Measurements from ENCODE around the gene PITPNM1. TPM values are rescaled to one million over a fixed set of nuclear protein-coding genes. Genes with fewer than 3 reads are reported as not detected.
A peak's percentile ranks its signal among the peaks of the same experiment; 100 is the strongest.
"Not testable (repeated sequence)": the region's sequence is repeated elsewhere in the genome, so short reads cannot be mapped to it uniquely, and the experiment has no call there.

Gene PITPNM1
- total and polyA plus RNA-seq, 2 experiments from 2014 or later = 9.1 to 57.1 TPM

DNA sequence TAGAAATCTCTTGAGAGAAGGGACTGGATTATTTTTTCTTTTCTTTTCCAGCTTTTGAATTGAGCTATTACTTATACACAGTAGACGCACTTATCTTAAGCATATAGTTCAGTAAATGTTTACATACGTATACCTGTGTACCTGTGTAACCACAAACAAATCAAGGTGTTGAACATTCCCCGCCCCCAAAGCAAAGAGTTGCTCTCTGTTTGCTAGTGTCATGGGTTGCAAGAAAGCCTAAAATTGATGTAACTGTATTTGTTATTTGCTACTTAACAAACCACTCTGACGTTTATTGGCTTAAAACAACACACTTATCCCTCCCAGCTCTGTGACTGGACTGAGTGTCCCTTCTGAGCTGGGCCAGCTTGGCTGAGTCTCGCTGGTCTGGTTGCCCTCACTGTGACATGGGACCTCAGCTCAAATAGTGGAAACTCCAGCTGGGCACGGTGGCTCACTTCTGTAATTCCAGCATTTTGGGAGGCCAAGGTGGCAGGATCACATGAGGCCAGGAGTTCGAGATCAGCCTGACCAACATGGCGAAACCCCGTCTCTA, 43.5 kb upstream of the PITPNM1 start (continued):
- TF ChIP-seq, protein P1, sequence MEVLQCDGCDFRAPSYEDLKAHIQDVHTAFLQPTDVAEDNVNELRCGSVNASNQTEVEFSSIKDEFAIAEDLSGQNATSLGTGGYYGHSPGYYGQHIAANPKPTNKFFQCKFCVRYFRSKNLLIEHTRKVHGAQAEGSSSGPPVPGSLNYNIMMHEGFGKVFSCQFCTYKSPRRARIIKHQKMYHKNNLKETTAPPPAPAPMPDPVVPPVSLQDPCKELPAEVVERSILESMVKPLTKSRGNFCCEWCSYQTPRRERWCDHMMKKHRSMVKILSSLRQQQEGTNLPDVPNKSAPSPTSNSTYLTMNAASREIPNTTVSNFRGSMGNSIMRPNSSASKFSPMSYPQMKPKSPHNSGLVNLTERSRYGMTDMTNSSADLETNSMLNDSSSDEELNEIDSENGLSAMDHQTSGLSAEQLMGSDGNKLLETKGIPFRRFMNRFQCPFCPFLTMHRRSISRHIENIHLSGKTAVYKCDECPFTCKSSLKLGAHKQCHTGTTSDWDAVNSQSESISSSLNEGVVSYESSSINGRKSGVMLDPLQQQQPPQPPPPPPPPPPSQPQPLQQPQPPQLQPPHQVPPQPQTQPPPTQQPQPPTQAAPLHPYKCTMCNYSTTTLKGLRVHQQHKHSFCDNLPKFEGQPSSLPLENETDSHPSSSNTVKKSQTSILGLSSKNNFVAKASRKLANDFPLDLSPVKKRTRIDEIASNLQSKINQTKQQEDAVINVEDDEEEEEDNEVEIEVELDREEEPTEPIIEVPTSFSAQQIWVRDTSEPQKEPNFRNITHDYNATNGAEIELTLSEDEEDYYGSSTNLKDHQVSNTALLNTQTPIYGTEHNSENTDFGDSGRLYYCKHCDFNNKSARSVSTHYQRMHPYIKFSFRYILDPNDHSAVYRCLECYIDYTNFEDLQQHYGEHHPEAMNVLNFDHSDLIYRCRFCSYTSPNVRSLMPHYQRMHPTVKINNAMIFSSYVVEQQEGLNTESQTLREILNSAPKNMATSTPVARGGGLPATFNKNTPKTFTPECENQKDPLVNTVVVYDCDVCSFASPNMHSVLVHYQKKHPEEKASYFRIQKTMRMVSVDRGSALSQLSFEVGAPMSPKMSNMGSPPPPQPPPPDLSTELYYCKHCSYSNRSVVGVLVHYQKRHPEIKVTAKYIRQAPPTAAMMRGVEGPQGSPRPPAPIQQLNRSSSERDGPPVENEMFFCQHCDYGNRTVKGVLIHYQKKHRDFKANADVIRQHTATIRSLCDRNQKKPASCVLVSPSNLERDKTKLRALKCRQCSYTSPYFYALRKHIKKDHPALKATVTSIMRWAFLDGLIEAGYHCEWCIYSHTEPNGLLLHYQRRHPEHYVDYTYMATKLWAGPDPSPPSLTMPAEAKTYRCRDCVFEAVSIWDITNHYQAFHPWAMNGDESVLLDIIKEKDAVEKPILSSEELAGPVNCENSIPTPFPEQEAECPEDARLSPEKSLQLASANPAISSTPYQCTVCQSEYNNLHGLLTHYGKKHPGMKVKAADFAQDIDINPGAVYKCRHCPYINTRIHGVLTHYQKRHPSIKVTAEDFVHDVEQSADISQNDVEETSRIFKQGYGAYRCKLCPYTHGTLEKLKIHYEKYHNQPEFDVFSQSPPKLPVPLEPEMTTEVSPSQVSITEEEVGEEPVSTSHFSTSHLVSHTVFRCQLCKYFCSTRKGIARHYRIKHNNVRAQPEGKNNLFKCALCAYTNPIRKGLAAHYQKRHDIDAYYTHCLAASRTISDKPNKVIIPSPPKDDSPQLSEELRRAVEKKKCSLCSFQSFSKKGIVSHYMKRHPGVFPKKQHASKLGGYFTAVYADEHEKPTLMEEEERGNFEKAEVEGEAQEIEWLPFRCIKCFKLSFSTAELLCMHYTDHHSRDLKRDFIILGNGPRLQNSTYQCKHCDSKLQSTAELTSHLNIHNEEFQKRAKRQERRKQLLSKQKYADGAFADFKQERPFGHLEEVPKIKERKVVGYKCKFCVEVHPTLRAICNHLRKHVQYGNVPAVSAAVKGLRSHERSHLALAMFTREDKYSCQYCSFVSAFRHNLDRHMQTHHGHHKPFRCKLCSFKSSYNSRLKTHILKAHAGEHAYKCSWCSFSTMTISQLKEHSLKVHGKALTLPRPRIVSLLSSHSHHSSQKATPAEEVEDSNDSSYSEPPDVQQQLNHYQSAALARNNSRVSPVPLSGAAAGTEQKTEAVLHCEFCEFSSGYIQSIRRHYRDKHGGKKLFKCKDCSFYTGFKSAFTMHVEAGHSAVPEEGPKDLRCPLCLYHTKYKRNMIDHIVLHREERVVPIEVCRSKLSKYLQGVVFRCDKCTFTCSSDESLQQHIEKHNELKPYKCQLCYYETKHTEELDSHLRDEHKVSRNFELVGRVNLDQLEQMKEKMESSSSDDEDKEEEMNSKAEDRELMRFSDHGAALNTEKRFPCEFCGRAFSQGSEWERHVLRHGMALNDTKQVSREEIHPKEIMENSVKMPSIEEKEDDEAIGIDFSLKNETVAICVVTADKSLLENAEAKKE (CRISPR knock-in tag; IDR thresholded peaks at IDR 0.05) = no peak
- TF ChIP-seq ZNF114 (CRISPR knock-in tag; IDR thresholded peaks at IDR 0.05) (no peak), EZH2phosphoT487 (IDR thresholded peaks at IDR 0.05; ENCODE audit: unreplicated experiment) (no peak)

DNA sequence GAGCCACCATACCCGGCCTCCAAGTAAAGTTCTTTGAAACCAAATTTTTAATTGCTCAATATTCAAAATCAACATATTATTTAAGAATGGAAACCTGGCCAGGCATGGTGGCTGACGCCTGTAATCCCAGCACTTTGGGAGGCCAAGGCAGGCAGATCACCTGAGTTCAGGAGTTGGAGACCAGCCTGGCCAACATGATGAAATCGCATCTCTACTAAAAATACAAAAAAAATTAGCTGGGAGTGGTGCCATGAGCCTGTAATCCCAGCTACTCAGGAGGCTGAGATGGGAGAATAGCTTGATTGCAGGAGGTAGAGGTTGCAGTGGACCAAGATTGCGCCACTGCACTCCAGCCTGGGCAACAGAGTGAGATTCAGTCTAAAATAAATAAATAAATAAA, 42.9 kb upstream of the PITPNM1 start:
- not testable (repeated sequence) for H3K79me2 ChIP-seq (replicated peaks; ENCODE audit: insufficient read depth); H3K4me1 Mint-ChIP-seq; H4K20me1 ChIP-seq (replicated peaks; ENCODE audit: insufficient read depth); H3K36me3 ChIP-seq (ENCODE audit: insufficient read depth); H3K27me3 ChIP-seq (ENCODE audit: insufficient read depth); H3K4me2 ChIP-seq; H3F3A ChIP-seq (replicated peaks; ENCODE audit: low read depth); H3K4me1 ChIP-seq (ENCODE audit: insufficient read depth); H3K9me2 ChIP-seq (ENCODE audit: insufficient read depth); H3K27ac Mint-ChIP-seq; H3K4me3 Mint-ChIP-seq; DNase-seq (ENCODE audit: low spot score); H3K27ac ChIP-seq (ENCODE audit: low read depth); H3K4me3 ChIP-seq; ATAC-seq; H3K27me3 Mint-ChIP-seq (ENCODE audit: insufficient read depth, low read depth, poor library complexity); H2AFZ ChIP-seq
- Mint-ChIP-seq H3K36me3 (ENCODE audit: low read depth) (peaks cover 13% of the 10 kb centered on the region; the same call in 1 of the 3 replicates), H3K9me3 (peaks cover 31% of the 10 kb centered on the region)

DNA sequence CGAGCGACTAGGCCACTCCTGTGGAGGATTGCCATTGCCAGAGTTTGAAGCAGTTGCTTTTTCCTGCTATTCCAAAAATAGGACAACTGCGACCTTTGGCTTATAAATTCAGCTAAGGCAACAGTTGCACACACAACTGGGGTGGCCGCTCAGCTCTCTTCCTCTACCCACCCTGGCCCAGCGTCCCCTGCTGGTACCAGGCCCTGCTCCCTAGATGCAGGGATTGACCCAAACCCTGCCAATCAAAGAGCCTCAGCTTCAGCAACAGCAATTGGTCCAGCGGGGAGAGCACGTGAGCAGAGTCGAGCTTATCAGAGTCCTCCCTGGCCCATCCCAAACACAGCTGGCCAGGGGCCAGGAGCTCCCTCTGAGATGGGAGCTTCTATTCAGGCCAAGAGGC, 40.1 kb upstream of the PITPNM1 start:
- H3K4me1 ChIP-seq (ENCODE audit: insufficient read depth) = 0 out of 2 replicates have a peak, but pooled peaks cover 5% of the 10 kb centered on the region
- TF ChIP-seq EZH2 (IDR thresholded peaks at IDR 0.05; ENCODE audit: low read depth, unreplicated experiment) = no peak
- TF ChIP-seq, protein P1 (CRISPR knock-in tag; IDR thresholded peaks at IDR 0.05) = no peak

More for the DNA sequence above, 40.1 kb upstream of the PITPNM1 start:
- Mint-ChIP-seq H3K36me3 (ENCODE audit: low read depth) (0 out of 3 replicates have a peak, but pooled peaks cover 2% of the 10 kb centered on the region), H3K27ac (no peak overlapping the region), H3K4me3 (no peak overlapping the region), H3K27me3 (ENCODE audit: insufficient read depth, low read depth, poor library complexity) (peaks cover 3% of the 10 kb centered on the region), H3K4me1 (peaks cover 5% of the 10 kb centered on the region), H3K9me3 (peaks cover 8% of the 10 kb centered on the region)
- H3K27me3 ChIP-seq (ENCODE audit: insufficient read depth) = no peaks in the 10 kb centered on the region
- H3K9me2 ChIP-seq (ENCODE audit: insufficient read depth) = no peaks in the 10 kb centered on the region
- H3K36me3 ChIP-seq (ENCODE audit: insufficient read depth) = no peaks in the 10 kb centered on the region
- H3K4me3 ChIP-seq = no peak overlapping the region
- H3K27ac ChIP-seq (ENCODE audit: low read depth) = no peak overlapping the region
- H4K20me1 ChIP-seq (replicated peaks; ENCODE audit: insufficient read depth) = no peaks in the 10 kb centered on the region
- H2AFZ ChIP-seq = peak overlapping the region; percentile 80; the same call in 1 of the 2 replicates
- DNase-seq (ENCODE audit: low spot score) (peak; percentile 70), ATAC-seq (peak; percentile 89)
- no peaks in the 10 kb centered on the region for H3K79me2 ChIP-seq (replicated peaks; ENCODE audit: insufficient read depth)
- H3K4me2 ChIP-seq = no peak overlapping the region
- no peaks in the 10 kb centered on the region for H3F3A ChIP-seq (replicated peaks; ENCODE audit: low read depth)
